ENCODE results near the gene PARVG.

- TF ChIP-seq EZH2 (IDR thresholded peaks at IDR 0.05) (no peak), POLR2AphosphoS5 (IDR thresholded peaks at IDR 0.05; ENCODE audit: borderline replicate concordance, low read depth, low read length) (no peak)
Measured at GRCh38 chr22:44183287-44183588, 2.5 kb downstream of the PARVG start.

Data from SK-N-MC (cell line).